SK-N-DZ (cell line): ENCODE data around the gene ATG4C.
A peak's percentile ranks its signal among the peaks of the same experiment; 100 is the strongest.
"Not testable (repeated sequence)": the region's sequence is repeated elsewhere in the genome, so short reads cannot be mapped to it uniquely, and the experiment has no call there.

Source experiments
- DNase-seq: peaks from one replicate; pipeline ENCODE4 v3.0.0-alpha.2; 2015; ENCODE audit warnings: low spot score

Gene ATG4C

DNA sequence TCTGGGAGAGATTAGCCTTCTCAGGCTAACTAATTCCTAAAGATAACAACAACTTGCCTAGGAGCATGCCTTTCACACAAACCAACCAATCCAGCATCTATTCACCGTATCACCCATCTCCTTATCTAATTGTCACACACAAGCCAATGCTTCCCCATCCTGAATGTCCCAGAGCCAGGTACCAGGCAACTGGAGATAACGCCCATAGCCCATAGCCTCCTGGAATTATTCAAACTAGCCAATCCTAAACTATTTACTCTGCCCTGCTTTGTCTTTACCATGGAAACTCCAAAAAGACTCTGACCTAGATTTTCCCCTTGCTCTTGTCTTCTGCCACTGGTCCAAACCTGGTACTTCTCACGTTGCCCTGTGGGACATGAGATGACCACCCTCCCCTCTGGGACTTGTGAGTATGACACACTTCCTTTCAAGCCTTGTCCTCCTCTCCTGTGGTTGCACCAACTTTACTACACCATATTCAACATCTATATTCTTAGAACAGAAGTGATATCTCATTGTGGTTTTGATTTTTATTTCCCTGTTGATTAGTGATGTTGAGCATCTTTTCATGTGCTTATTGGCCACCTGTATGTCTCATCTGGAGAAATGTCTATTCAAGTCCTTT, 8.8 kb upstream of the ATG4C start:
- no peak for DNase-seq

DNA sequence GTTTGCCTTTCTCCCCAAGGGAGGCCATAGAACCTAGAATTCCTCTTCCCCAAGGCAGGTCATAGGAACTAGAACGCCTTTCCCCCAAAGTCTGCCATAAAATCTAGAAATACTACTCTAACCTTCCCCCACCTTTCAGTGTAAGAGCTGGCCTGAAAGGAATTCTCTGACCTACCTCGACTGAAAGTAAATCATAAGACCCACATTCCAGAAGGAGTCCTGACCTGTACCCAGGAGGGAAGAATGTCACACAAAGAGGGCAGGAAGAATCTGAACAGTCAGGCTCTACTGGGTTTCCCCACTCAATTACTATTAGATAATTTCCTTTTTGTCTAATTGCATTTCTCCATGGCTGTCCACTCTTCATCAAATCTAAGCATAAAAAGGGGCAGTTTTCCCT, 5.7 kb upstream of the ATG4C start:
- DNase-seq, result no peak

DNA sequence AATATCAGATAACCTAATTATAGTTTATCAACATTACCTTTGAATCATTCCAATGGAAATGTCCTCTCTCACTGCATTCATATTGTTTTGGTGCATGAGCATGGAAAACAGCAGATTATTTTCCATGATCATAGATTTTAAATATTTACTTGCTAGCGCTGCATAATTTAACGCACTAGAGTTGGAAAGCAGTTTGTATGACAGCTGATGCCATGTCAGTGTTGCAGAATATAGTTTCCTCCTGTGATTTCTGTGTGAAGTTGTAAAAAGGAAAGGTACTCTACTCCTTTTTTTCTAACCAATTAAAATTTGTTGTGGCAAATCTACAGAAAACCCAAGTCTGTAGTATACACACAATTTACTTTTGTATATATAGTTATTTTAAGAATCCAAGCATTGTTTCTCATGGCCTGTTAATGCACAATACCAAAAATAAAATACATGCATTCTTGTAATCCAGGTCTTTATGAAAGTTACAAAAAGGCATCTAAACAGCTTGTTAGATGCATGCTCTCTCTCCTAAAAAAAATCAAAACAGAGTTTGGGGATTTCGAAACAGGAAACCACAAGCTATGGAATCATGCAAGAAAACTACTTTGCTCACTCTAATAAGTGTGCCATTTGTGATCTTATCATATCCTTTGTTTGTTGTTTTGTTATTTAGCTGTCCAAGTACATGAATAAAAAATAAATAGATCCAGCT, 1.9 kb upstream of the ATG4C start:
- DNase-seq, result no peak

DNA sequence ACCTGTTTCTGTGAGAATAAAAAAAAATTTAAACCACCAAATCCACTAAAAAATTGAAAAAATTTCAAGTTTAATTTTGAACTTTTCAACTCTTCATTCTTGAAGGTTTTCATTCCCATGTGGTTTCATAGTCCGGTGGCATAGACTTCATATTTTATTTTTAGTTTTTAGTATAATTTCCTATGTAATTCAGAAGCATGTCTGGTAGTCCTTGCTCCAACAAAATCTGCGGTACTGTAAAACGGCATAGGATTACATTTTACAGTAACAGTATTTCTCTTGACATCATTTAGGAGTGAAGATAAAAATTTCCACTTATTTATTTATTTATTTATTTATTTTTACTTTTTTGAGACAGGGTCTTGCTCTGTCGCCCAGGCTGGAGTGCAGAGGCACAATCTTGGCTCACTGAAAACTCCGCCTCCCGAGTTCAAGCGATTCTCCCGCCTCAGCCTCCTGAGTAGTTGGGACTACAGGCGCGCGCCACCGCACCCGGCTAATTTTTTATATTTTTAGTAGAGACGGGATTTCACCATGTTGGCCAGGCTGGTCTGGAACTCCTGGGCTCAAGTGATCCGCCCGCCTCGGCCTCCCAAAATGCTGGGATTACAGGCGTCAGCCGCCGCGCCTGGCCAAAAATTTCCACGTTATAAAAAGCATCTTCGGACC, 1.3 kb upstream of the ATG4C start:
- DNase-seq, result not testable (repeated sequence)

DNA sequence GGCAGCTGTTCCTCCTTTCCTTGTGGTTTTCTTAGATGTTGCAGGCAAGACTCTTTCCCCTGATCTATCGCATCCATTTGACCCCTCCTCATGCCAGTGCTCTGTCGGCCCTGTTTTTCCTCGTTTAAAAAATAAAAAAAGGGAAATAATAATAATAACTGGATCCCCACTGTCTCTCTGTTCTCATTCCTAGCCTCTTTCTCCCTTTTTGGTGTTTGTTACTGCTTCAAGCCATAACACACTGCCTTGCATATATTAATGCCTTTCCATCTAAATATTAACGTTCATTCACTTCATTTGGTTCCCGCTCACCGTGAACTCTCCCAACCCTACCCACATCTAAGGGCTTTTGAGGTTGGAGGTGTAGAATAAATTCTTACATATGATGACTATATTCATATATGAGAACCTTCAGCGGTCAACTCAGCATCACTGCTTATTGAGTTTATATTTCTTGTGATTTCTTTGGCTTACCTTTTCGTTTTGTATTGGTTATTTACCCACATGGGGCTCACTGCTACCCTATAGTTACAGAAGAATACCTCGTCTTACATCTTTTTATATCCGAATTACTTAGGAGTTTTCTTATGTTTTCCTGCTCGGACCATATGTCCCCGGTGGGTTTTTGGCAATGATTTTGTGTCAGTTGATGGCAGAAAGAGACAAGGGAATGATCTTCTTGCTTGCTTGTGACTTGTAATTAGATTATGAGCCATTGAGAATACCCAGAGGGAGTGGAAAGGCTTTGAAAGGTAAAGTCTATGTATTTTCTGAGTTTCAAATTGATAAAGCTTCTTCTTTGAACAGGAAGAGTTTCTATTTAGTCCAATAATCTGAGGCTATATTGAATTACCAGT, 805 bp downstream of the ATG4C start:
- peak; percentile 68 for DNase-seq

DNA sequence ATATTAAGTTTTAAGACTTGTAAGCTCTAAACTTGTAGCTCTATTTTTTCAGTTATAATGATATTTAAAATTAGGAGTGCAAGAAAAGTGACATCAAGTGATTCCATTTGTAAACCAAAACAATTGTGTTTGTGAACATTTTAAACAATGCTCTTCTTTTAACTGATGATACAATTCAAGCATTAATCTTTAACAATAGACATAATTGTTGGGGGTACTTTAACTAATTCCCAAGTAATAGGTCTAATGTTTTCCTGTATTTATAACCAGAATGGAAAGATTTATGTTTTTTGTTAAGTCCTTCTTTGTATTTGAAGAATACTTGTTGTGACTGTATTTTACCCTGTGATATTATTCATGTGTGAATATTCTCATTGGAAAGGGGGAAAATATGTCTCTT, 6.8 kb downstream of the ATG4C start:
- DNase-seq, result no peak

DNA sequence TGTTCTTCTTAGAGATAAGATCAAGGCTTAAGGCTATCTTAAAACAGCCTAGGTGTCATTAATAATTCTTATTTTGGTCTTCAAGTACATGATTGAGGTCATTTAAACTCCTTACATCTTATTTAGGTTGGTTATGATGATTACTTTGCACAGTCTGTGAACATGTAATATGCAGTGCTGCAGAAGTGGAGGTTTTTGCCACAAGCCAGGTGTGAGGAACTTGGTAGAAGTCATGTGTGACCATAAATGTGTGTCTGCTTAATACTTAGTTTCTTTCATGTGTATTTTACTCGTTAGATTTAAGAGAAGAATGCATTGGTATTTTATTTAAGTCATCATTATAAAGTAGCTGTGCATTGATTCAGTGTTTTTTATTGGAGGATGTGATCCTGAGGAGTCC, 10.1 kb downstream of the ATG4C start:
- no peak for DNase-seq

DNA sequence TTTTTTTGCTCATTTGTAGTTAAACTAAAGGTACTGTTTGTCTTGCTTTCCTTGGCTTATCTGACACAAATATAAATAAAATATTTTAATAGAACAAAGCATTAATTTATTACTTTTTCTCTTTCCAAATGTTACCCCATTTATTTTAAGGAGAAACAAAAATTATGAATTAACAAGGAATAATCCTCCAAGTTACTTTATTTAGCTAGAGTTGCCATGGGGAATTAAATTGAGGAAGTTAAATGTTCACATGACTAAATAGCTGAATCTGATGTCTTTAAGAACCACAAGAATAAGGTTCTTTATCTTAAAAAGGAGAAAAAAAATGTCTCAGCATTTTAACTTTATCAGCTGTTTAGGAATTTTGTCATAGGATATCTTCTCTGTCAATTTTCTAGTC, 12.3 kb downstream of the ATG4C start:
- no peak for DNase-seq

DNA sequence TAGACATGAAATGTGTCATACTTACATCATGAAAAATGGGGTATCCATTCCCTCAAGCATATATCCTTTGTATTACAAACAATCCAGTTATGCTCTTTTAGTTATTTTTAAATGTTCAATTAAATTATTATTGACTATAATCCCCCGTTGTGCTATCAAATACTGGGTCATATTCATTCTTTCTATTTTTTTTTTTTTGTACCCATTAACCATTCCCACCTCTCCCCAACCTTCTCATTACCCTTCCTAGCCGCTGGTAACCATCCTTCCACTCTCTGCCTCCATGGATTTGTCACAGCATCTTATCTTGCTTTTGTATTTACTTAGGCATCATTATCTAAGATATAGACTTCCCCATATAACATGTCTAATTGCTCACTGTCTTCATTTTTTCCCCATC, 15.8 kb downstream of the ATG4C start:
- no peak for DNase-seq

DNA sequence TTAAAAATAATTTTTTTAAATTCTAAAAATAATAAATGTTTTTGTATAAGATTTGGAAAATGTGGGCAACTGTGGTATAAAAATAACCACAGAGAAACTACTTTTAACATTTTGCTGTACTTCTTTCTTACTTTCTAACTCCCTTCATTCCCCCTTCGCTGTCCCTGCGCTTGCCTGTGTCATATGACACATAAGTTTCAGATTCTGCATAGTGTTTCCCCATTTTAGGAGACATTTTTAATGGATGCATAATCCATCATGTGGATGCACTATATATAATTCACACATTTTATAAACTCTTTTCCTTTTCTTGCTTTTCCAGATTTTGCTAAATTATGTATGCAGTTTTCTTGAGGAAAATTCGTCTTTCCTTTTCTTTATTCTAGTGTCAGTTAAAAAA, 16.3 kb downstream of the ATG4C start:
- DNase-seq, result no peak

DNA sequence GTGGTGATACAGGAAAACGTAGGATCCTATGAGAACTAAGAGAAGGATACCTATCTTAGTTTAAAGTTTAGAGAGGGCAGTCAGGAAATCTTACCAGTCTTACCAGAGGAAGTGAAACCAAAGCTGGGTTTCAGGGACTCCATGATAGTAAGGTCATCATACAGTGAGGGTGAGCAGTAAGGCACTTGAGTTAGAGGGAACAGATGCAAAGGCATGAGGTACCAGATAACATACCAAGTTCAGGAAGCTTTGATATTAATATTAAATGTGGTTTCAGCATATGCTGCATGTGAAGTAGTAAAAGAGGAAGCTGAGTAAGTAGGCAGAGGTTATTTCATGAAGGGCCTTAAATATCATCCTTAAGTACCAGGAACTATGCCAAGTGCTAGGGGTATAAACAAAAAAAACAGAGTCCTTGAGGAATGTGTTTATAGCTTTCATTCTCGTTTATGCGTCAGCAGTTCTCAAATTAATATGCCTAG, 16.9 kb downstream of the ATG4C start:
- no peak for DNase-seq

DNA sequence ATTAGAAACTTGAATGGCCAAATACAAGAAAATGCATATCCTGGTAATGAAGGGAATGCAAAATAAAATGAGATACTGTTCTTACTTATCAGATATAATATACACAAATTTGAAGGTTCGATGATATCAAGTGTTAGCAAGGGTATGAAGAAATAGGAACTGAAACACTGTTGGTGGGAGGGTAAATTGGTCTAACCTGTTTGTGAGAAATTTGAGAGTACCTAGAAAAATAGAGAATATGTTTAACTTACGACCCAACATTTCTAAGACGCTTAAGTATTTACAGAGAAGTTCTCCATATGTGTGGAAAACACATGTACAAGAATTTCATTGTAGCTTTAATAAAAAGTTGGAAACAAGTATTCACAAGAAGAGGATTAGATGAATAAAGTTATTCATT, 25.9 kb downstream of the ATG4C start:
- no peak for DNase-seq

DNA sequence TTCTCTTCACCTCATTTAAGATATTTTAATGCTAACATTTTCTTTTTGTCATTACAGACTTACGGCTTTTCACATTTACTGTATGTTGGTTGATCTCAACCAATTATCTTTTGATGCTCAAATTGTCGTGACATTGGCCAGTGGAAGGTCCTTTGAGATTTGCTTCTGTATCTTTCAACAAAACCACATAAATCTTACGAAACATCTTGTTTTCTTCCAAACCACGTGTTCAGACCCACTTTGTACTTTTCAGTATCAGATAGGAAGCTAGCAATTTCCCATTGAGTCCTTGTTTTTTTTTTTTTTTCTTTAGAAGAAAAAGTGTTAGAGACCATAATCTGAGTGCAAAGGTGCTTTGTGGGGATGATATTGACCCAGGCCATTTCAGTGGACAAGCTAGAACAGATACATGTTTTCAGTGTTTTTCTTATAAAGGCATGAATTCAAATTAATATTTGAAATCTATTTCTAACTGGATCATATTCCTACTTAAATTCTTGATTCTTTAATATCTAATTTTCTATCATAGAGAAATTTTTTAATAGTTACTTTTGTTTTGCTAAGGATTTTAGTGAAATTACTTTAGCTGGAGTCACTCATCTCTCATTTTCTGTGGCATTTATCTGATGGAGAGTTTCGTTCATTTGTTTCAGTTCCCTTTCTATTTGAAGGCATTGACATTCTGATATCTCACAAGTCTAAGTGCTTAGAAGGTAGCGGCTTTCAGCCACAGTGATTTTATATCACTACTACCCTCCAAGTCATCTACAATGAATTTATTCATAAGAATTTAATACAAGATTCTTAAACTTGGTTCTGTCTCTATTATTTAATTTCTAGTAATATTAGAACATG, 26.7 kb downstream of the ATG4C start:
- no peak for DNase-seq

DNA sequence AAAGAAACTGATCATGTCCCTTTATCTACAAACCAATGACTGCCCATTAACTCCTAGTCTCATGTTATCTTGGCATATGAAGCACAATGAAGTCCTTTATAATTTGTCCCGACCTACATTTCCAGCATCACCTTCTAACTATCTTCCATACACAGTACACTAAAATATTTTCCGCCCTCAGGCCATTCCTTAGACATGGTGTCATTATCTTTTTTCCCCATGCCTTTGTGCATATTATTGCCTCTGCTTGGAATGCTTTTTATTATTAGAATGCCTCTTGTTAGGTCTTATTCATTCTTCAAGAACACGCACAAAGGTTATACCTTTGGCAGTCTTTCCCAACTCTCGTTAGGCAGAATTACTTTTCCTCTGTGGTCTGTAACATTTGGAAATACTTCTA, 39.6 kb downstream of the ATG4C start:
- DNase-seq, result no peak

DNA sequence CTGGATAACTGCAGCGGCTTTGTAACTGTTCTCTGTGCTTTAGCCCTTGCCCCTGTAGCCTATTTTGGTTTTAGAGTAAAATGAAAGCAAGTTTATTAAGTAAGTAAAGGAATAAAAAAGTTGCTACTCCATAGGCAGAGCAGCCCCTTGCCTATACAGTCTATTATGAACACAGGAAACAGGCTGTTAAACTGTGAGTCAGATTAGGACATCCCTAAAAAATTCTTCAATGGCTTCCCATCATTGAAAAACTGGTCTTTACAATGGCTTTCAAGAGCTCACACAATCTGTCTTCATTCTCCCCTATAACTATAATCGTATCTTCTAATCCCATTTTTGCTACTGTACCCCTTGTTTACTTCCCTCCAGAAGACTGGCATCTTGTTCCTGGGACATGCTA, 43.0 kb downstream of the ATG4C start:
- no peak for DNase-seq

DNA sequence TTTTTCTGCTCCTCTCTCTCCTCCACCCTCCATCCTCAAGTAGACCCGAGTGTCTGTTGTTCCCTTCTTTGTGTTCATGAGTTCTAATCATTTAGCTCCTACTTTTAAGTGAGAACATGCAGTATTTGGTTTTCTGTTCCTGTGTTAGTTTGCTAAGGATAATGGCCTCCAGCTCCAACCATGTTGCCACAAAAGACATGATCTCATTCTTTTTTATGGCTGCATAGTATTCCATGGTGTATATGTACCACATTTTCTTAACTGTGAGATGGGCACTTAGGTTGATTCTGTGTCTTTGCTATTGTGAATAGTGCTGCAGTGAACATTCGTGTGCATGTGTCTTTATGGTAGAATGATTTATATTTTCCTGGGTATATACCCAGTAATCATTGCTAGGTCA, 43.9 kb downstream of the ATG4C start:
- not testable (repeated sequence) for DNase-seq

DNA sequence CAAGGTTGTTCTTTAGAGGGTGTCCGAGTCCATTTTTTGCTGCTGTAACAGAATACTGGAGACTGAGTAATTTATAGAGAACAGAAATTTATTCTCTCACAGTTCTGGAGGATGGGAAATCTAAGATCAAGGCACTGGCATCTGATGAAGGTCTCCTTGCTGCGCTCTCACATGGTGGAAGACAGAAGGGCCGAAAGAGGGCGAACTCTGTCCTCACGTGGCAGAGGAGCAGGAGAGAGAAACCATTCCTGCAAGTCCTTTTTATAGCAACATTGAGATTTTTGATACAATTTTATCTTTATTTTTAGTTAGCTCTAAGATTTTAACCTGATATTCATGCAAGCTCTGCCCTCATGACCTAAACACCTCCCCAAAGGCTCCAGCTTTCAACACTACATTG, 48.3 kb downstream of the ATG4C start:
- no peak for DNase-seq

DNA sequence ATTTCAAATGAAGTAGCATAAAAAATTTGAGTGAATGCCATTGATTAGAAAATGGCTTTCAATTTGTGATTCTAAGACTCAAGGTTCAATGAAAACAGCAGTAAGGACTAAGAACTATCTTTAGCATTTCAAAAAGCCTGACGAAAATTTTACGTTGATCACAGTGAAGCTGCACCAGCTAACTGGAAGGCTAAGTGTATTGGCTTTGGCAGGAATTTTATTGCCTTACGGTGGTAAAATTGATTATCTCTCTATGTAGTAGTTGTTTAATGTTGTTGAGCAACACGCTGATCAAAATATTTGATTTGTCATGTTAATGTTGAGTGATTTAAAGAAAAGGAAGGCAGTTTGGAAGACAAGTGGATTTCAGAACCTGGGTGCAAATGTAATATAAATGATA, 49.6 kb downstream of the ATG4C start:
- no peak for DNase-seq

DNA sequence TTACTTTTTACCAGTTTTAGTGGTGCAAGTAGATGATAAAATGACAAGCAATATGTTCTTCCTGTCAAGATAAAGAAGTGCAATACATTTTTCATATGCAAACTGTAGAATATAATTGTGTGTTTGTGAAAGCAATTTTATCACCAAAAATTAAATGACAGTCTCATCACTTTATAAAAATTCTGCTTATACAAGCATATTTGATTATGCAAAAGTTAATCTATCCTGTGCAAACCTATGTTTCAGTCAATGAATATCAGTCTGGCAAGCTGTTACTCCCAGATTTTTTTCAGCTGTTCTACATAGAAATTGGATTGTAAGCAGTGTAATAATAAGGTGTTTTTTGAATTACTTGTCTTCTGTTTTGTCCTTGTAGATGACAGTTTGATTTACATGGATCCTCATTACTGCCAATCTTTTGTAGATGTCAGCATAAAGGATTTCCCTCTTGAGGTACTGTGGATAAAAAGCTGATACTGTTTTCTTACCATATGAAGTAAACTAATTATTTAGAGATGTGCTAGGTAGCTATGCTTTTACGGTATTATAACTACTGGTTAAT, 50.5 kb downstream of the ATG4C start:
- DNase-seq, result no peak

DNA sequence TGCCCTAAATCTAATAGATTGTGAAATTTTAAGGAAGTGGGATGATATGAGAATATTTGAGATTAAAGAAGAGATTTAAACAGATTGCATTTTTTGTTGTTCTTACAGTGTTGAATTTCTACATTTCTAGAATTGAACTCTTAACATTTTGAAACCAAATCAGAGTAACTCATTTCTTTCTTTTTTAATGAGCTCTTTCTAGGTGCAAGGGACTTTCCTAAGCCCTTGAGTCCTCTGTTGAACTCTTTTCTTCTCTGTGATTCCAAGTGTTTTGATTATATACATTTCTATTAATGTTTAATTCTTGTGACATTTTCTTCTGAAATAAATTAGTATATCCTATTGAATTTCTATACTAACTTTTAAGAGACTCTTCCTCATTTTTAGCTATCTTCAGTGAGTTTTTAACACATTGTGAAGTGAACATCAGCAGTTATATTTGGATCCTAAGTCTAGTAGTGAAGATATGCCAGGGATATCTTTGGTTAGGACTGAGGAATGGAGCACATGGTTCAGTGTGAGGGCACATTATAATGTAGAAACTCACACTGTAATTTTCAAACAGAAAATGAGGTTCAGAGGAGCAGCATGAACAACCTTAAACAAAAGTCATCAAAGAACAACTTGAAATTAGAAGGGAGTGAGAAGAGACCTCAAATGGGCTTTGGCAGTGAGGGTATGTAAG, 53.1 kb downstream of the ATG4C start:
- DNase-seq, result no peak
